OCI-LY7 (cell line): ENCODE results near the gene CRAMP1.
"Not testable (repeated sequence)": the region's sequence is repeated elsewhere in the genome, so short reads cannot be mapped to it uniquely, and the experiment has no call there.

Source experiments
- CTCF ChIP-seq: fragments of 200-600 bp; sonication (generic); conservative IDR thresholded peaks from 2 replicates; pipeline ENCODE4 v1.5.1; 2014; ENCODE audit warnings: mild to moderate bottlenecking, antibody characterized with exemption, low read length, moderate library complexity, mixed read lengths
- EZH2phosphoT487 ChIP-seq: fragments of 200-600 bp; sonication (generic); IDR thresholded peaks from 2 replicates; pipeline ENCODE4 v1.6.1; 2018; ENCODE audit warnings: low read depth, borderline replicate concordance, mild to moderate bottlenecking, mixed run types, antibody characterized with exemption, low read length, moderate library complexity, mixed read lengths

- TF ChIP-seq CTCF, EZH2phosphoT487: not testable (repeated sequence)
These were observed 93.1 kb downstream of the CRAMP1 start for GRCh38 chr16:1705324-1705687.
